Ishikawa (cell line): Measurements from ENCODE around the gene AKIP1.

Experiments
- CEBPB ChIP-seq: IDR thresholded peaks from 2 replicates; pipeline ENCODE4 v1.6.1; 2012
- CREB1 ChIP-seq: IDR thresholded peaks from 2 replicates; pipeline ENCODE4 v1.6.1; 2012; ENCODE audit warnings: low read depth
- EGR1 ChIP-seq: IDR thresholded peaks from 2 replicates; pipeline ENCODE4 v1.6.1; 2012
- EP300 ChIP-seq: IDR thresholded peaks from 2 replicates; pipeline ENCODE4 v1.6.1; 2012; ENCODE audit warnings: borderline replicate concordance
- FOXM1 ChIP-seq: IDR thresholded peaks from 2 replicates; pipeline ENCODE4 v1.6.1; 2012; ENCODE audit warnings: low read depth, borderline replicate concordance
- MAX ChIP-seq: IDR thresholded peaks from 2 replicates; pipeline ENCODE4 v1.6.1; 2012
- NFIC ChIP-seq: IDR thresholded peaks from 2 replicates; pipeline ENCODE4 v1.6.1; 2012
- RAD21 ChIP-seq: IDR thresholded peaks from 2 replicates; pipeline ENCODE4 v1.6.1; 2012; ENCODE audit warnings: low read depth
- REST ChIP-seq: IDR thresholded peaks from 2 replicates; pipeline ENCODE4 v1.6.1; 2012; ENCODE audit warnings: low read depth, mild to moderate bottlenecking
- TAF1 ChIP-seq: IDR thresholded peaks from 2 replicates; pipeline ENCODE4 v1.6.1; 2012; ENCODE audit warnings: low read depth, mild to moderate bottlenecking
- TCF12 ChIP-seq: IDR thresholded peaks from 2 replicates; pipeline ENCODE4 v1.6.1; 2012; ENCODE audit warnings: low read depth
- TEAD4 ChIP-seq: IDR thresholded peaks from 2 replicates; pipeline ENCODE4 v1.6.1; 2012
- USF1 ChIP-seq: IDR thresholded peaks from 2 replicates; pipeline ENCODE4 v1.6.1; 2012
- YY1 ChIP-seq: IDR thresholded peaks from 2 replicates; pipeline ENCODE4 v1.6.1; 2012; ENCODE audit warnings: low read depth
- ZBTB7A ChIP-seq: IDR thresholded peaks from 2 replicates; pipeline ENCODE4 v1.6.1; 2012; ENCODE audit warnings: low read depth

The AKIP1 gene

GRCh38 chr11:8910649-8911026 lies 351 bp upstream of the AKIP1 start:
- TF ChIP-seq USF1, result no peak
- TF ChIP-seq TAF1, result no peak
- no peak for TF ChIP-seq REST
- TF ChIP-seq RAD21, result no peak
- TF ChIP-seq FOXM1, result no peak
- TF ChIP-seq ZBTB7A, result no peak; the same call in 1 of the 2 replicates

GRCh38 chr11:8913961-8914660 lies 3.1 kb downstream of the AKIP1 start:
- no peak for TF ChIP-seq TEAD4
- TF ChIP-seq NFIC, result no peak
- TF ChIP-seq RAD21, result peak; percentile 84

- TF ChIP-seq EGR1, result no peak
- no peak for TF ChIP-seq CEBPB
- no peak for TF ChIP-seq EP300
- no peak for TF ChIP-seq NFIC
- TF ChIP-seq USF1, result no peak
- TF ChIP-seq MAX, result no peak
- no peak for TF ChIP-seq FOXM1
- TF ChIP-seq YY1, result no peak
- no peak for TF ChIP-seq REST
- no peak for TF ChIP-seq CREB1
- TF ChIP-seq TAF1, result no peak
- TF ChIP-seq ZBTB7A, result no peak
- no peak for TF ChIP-seq RAD21
- no peak for TF ChIP-seq TEAD4
- no peak for TF ChIP-seq TCF12
Observed at GRCh38 chr11:8914661-8915018, 3.7 kb downstream of the AKIP1 start.

GRCh38 chr11:8917157-8917825 lies 6.3 kb downstream of the AKIP1 start:
- TF ChIP-seq FOXM1, result no peak
- no peak for TF ChIP-seq REST
- peak; percentile 48; the same call in 1 of the 2 replicates for TF ChIP-seq YY1
- TF ChIP-seq TCF12, result peak; percentile 95
- peak; percentile 40; the same call in 1 of the 2 replicates for TF ChIP-seq CEBPB
- TF ChIP-seq NFIC, result peak; percentile 94
- TF ChIP-seq MAX, result peak; percentile 63; the same call in 1 of the 2 replicates
- TF ChIP-seq USF1, result no peak
- TF ChIP-seq EGR1, result no peak
- no peak for TF ChIP-seq ZBTB7A
- TF ChIP-seq RAD21, result no peak
- TF ChIP-seq TEAD4, result peak; percentile 100
- no peak for TF ChIP-seq TAF1
- TF ChIP-seq CREB1, result no peak
- peak; percentile 83 for TF ChIP-seq EP300
